Activated CD4-positive, alpha-beta T cell treated with anti-CD3 and anti-CD28 coated beads for 36 hours (primary cell): ENCODE measurements around the gene CLN6. TPM values are rescaled to one million over a fixed set of nuclear protein-coding genes. Genes with fewer than 3 reads are reported as not detected.
"Not testable (repeated sequence)": the region's sequence is repeated elsewhere in the genome, so short reads cannot be mapped to it uniquely, and the experiment has no call there.

ENCODE experiments used
- ATAC-seq: fragments of 200-7000 bp; cut with Tn5 transposase; one replicate; pipeline ENCODE4 v1.10.0; 2021; ENCODE audit warnings: mild to moderate bottlenecking, moderate library complexity
- CTCF ChIA-PET: fragments of 350-600 bp; sonication (Branson Sonifier 250); formaldehyde crosslinking; loops from one replicate; lab custom pipeline; 2021; ENCODE audit warnings: antibody characterized with exemption; lab: Charles Lee
- POLR2A ChIA-PET: fragments of 350-600 bp; sonication (Branson Sonifier 250); formaldehyde crosslinking; loops from one replicate; lab custom pipeline; 2021; ENCODE audit warnings: antibody characterized with exemption, inconsistent platforms; lab: Charles Lee
- DNase-seq: peaks from one replicate; pipeline ENCODE4 v3.0.0-alpha.2; 2020
- H3K27ac Mint-ChIP-seq: one replicate; pipeline ENCODE4 v1.8.0; 2021; ENCODE audit warnings: mixed read lengths
- H3K27me3 Mint-ChIP-seq: one replicate; pipeline ENCODE4 v1.8.0; 2021; ENCODE audit warnings: mixed read lengths
- H3K36me3 Mint-ChIP-seq: one replicate; pipeline ENCODE4 v1.8.0; 2021; ENCODE audit warnings: low read depth, mixed read lengths
- H3K4me1 Mint-ChIP-seq: one replicate; pipeline ENCODE4 v1.8.0; 2021; ENCODE audit warnings: mixed read lengths
- H3K4me3 Mint-ChIP-seq: one replicate; pipeline ENCODE4 v1.8.0; 2021; ENCODE audit warnings: mild to moderate bottlenecking, moderate library complexity, mixed read lengths
- H3K9me3 Mint-ChIP-seq: one replicate; pipeline ENCODE4 v1.8.0; 2021; ENCODE audit warnings: low read depth, mixed read lengths
- intact Hi-C, 2 experiments: fragments of 100-400 bp; cut with DNase I in 1 of 2; cut with micrococcal nuclease in 1 of 2; formaldehyde crosslinking; loops; one replicate each; pipeline versions ENCODE4 v1.14.2 to v1.15.1; 2022 to 2024; cut with DNase I, micrococcal nuclease
- total RNA-seq, 2 experiments: library from RNA; stranded (reverse); gene quantifications; one replicate each; pipeline ENCODE4 v1.2.3, GENCODE V29; 2021

The CLN6 gene
- total RNA-seq, 2 experiments from 2014 or later, result 45.1 to 48.2 TPM

DNA sequence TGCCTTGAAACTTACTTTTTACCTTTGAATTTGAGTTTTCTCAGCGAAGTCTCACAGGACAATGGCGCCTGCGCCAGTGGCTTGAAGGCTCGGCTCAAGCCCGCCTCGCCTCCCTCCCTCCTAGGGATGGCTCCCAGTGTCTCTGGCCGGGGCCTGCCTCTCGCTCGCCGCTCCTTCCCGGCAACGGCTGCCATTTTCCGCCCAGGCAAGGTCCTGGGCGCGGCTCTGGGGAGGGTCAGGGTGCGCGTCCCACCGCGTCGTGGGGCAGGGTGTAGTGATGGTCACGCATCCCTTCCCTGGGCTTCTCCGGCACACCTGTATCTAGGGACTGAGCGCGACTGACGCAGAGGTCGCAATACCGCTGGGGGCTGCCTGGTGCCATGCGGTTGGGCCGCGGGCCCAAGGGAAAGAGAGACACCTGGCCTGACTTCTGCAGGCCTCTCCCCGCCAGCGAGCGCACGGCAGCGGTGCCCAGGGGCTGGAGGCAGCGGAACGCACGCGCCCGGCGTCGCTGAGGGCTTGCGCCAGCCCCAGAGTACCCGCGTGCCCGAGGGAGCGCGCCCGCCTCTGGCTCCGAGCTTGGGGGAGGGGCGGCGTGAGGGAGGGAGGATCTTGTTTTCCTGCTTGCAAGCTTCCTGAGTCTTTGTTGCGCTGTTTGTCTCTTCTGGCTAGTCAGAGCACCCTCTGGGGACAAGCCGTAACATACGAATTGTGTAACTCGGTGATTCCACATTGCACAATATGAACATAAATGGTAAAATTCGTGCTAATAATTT, 27.3 kb upstream of the CLN6 start:
- Mint-ChIP-seq H3K4me1 (peaks cover 8% of the 10 kb centered on the region), H3K36me3 (no peaks in the 10 kb centered on the region), H3K4me3 (peak overlapping the region; percentile 66), H3K27ac (peak overlapping the region; percentile 78), H3K27me3 (no peaks in the 10 kb centered on the region), H3K9me3 (no peaks in the 10 kb centered on the region)
- intact Hi-C loops, result loop anchor here in 1 of 2 experiments (1.0 to 10.0 kb wide), 3 partner anchors 20 to 418 kb away; partner anchors contain the start of genes CLN6 and FEM1B
- ChIA-PET POLR2A (interaction anchor here (0.9 kb wide), 1 partner anchor 20 kb away, joined by 3 read pairs; the partner anchor contains the start of gene FEM1B), CTCF (interaction anchor here (0.6 to 1.0 kb wide), 5 partner anchors 9 to 675 kb away, joined by 3 to 9 read pairs (median 3); partner anchors contain the start of gene FEM1B)
- peak; percentile 70 for ATAC-seq
- DNase-seq, result peak; percentile 87

DNA sequence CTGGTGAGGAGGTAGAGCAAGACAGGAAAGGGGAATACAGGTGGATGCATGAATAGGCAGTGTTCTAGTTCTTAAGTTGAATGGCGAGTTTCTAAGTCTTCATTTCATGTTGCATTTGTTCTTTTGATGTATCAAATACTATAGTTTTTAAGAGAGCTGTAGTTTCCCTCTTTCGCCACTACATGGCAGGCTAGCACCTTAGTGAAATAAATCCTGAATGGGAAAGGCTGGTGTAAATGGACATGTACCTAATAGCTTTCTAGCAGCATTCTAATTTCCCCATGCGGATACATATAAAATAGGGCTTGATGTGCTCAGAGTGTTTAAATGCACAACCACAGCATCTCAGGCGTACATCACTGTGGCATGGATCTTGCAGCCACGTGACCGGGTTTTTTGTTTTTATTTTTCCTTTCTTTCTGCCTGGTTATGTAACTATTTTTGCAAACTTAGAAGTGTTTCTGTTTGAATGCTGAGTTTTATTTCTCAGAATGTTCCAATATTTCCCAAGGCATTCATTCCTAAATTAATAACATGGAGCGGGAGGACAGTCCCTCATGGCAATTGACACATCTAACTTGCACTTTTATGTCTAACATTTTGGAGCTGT, 23.5 kb upstream of the CLN6 start:
- DNase-seq (peak; percentile 53), ATAC-seq (peak; percentile 51)
- H3K9me3 Mint-ChIP-seq, result no peaks in the 10 kb centered on the region
- H3K27me3 Mint-ChIP-seq, result no peaks in the 10 kb centered on the region
- ChIA-PET CTCF (interaction anchor here (0.7 to 2.2 kb wide), 29 partner anchors 9 to 392 kb away, joined by 3 to 53 read pairs (median 3); partner anchors contain the start of genes CLN6, FEM1B and PIAS1), POLR2A (interaction anchor here (2.2 kb wide), 1 partner anchor 53 kb away, joined by 8 read pairs; no protein-coding TSS in a partner anchor)
- peaks cover 2% of the 10 kb centered on the region for H3K4me1 Mint-ChIP-seq
- intact Hi-C loops, result loop anchor here (1.0 to 10.0 kb wide), 5 partner anchors 46 to 422 kb away; no protein-coding TSS in a partner anchor
- no peak overlapping the region for H3K27ac Mint-ChIP-seq
- H3K4me3 Mint-ChIP-seq, result no peak overlapping the region
- H3K36me3 Mint-ChIP-seq, result no peaks in the 10 kb centered on the region

DNA sequence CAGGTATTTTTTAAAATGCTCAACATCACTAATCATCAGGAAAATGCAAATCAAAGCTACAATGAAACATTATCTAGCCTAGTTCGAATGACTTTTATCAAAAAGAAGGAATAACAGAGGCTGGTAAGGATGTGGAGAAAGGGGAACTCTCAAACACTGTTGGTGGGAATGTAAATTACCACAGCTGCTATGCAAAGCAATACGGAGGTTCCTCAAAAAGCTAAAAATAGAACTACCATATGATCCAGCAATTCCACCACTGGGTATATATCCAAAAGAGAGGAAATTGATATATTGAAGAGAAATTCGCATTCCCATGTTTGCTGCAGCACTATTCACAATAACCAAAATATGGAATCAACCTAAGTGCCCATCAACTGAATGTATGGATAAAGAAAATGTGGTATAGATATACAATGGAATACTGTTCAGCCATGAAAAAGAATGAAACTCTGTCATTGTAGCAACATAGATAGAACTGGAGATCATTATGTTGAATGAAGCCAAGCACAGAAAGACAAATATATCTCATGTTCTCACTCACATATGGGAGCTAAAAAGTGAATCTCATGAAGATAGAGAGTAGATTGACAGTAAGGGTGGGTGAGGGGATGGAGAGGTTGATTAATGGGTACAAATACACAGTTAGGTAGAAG, 19.7 kb upstream of the CLN6 start:
- intact Hi-C loops, result no loop called here
- peaks cover 2% of the 10 kb centered on the region for H3K9me3 Mint-ChIP-seq
- H3K4me3 Mint-ChIP-seq, result no peak overlapping the region
- H3K27me3 Mint-ChIP-seq, result no peaks in the 10 kb centered on the region
- POLR2A ChIA-PET, result no interaction called here
- no peaks in the 10 kb centered on the region for H3K4me1 Mint-ChIP-seq
- no peaks in the 10 kb centered on the region for H3K36me3 Mint-ChIP-seq
- DNase-seq (no peak), ATAC-seq (no peak)
- CTCF ChIA-PET, result interaction anchor here (0.7 to 1.6 kb wide), 4 partner anchors 11 to 202 kb away, joined by 3 to 4 read pairs (median 3); no protein-coding TSS in a partner anchor
- no peak overlapping the region for H3K27ac Mint-ChIP-seq

DNA sequence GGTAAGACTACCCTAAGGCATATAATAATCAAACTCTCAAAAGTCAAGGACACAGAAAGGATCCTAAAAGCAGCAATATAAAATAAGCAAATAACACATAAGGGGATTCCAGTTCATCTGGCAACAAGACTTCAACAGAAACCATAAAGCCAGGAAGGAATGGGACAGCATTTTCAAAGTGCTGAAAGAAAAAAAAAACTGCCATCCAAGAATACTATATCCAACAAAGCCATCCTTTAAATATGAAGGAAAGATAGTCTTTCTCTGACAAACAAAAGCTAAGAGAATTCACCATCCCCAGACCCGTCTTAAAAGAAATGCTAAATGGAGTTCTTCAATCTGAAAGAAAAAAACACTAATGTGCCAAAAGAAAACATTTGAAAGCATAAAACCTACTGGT, 14.7 kb upstream of the CLN6 start:
- Mint-ChIP-seq H3K4me1 (no peaks in the 10 kb centered on the region), H3K27ac (no peak overlapping the region), H3K36me3 (no peaks in the 10 kb centered on the region), H3K27me3 (no peaks in the 10 kb centered on the region), H3K4me3 (no peak overlapping the region), H3K9me3 (peaks cover 5% of the 10 kb centered on the region)
- CTCF ChIA-PET, result interaction anchor here (1.2 kb wide), 1 partner anchor 9 kb away, joined by 3 read pairs; no protein-coding TSS in a partner anchor
- ATAC-seq, result no peak
- intact Hi-C loops, result no loop called here
- DNase-seq, result no peak
- POLR2A ChIA-PET, result no interaction called here

DNA sequence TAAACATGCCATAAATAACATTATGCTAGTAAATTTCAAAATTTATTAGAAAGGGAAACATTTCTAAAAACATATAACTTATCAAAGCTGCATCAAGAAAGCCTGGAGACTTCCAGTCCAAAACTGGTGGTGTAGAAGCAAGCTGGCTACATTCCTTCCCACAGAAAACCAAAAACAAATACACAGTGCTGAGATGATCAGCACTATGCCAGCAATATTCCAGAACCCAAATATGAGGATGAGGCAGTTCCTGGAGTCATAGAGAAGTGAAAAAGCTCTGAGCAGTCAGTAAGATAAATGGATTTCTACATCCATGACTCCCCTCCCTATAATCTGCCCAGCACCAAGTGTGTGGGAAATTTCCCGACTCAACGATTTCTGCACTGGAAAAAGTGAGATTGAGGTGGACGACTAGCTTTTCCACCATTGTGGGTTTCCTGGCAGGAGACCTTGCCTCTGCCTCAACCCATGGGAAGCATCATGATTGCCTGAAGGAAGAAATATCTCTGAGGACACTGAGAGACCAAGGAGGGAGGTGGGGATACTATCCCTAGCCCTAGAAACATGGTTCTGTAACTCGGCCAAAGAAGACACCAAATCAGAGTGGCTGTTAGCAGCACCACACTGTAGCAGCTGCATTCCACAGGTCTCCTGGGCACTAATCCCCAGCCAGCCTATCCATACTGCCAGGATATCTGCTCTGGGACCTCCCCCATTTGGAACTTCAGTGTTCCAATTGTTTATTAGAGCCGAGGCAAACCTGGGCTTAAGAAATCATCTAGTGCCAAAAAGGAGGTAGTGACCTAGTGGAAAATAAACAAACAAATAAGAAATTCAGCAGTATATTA, 11.8 kb upstream of the CLN6 start:
- intact Hi-C loops, result no loop called here
- POLR2A ChIA-PET, result no interaction called here

DNA sequence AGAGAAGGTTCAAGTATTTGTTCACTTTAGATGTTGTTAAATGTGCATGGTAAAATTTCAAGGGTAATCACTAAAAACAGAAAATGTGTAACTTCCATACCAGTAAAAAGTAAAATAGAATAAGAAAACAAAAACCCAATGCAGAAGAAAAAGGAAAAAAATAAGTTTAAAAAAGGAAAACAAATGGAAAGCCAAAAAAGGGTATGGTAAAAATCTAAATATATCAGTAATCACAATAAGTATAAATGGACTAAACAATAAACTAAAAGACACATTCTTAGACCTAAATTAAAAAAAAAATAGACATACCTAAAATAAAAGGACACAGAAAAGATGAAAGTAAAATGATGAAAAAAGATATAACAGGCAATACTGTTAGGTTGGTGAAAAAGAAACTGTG, 9.5 kb upstream of the CLN6 start:
- H3K9me3 Mint-ChIP-seq, result peaks cover 3% of the 10 kb centered on the region
- intact Hi-C loops, result no loop called here
- no peak for DNase-seq
- no peaks in the 10 kb centered on the region for H3K4me1 Mint-ChIP-seq
- no peaks in the 10 kb centered on the region for H3K27me3 Mint-ChIP-seq
- ChIA-PET POLR2A (interaction anchor here (0.7 kb wide), 1 partner anchor 12 kb away, joined by 4 read pairs; no protein-coding TSS in a partner anchor), CTCF (no interaction called here)
- H3K4me3 Mint-ChIP-seq, result no peak overlapping the region
- no peak overlapping the region for H3K27ac Mint-ChIP-seq
- no peak for ATAC-seq
- no peaks in the 10 kb centered on the region for H3K36me3 Mint-ChIP-seq

More for the DNA sequence above, 11.8 kb upstream of the CLN6 start:
- H3K4me1 Mint-ChIP-seq, result no peaks in the 10 kb centered on the region
- DNase-seq (no peak), ATAC-seq (no peak)
- no peaks in the 10 kb centered on the region for H3K36me3 Mint-ChIP-seq
- peaks cover 5% of the 10 kb centered on the region for H3K9me3 Mint-ChIP-seq
- H3K27me3 Mint-ChIP-seq, result no peaks in the 10 kb centered on the region
- CTCF ChIA-PET, result interaction anchor here (1.2 kb wide), 1 partner anchor 12 kb away, joined by 3 read pairs; no protein-coding TSS in a partner anchor
- no peak overlapping the region for H3K4me3 Mint-ChIP-seq
- H3K27ac Mint-ChIP-seq, result no peak overlapping the region

DNA sequence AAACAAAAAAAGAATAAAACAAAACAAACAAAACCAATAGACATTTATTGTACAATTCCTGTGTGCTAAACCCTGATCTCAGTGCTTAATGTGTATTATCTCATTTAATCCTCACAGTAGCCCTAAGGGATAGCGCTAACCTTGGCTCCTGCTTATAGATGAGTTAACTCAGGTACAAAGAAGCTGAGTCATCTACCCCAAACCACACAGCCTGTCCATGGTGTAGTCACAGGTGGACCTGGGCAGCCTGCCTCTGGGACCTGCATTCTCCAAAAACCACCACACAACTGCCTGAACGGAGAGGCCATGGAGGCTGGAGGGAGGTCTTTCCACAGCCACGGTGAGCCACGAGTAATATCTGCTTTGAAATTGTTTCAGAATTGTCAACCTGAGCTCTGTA, 5.5 kb upstream of the CLN6 start:
- no peak overlapping the region for H3K27ac Mint-ChIP-seq
- POLR2A ChIA-PET, result no interaction called here
- CTCF ChIA-PET, result interaction anchor here (1.3 kb wide), 1 partner anchor 18 kb away, joined by 3 read pairs; no protein-coding TSS in a partner anchor
- H3K4me3 Mint-ChIP-seq, result no peak overlapping the region
- ATAC-seq, result no peak
- no peak for DNase-seq
- intact Hi-C loops, result no loop called here
- peaks cover 9% of the 10 kb centered on the region for H3K4me1 Mint-ChIP-seq
- H3K36me3 Mint-ChIP-seq, result no peaks in the 10 kb centered on the region
- H3K9me3 Mint-ChIP-seq, result no peaks in the 10 kb centered on the region
- no peaks in the 10 kb centered on the region for H3K27me3 Mint-ChIP-seq

DNA sequence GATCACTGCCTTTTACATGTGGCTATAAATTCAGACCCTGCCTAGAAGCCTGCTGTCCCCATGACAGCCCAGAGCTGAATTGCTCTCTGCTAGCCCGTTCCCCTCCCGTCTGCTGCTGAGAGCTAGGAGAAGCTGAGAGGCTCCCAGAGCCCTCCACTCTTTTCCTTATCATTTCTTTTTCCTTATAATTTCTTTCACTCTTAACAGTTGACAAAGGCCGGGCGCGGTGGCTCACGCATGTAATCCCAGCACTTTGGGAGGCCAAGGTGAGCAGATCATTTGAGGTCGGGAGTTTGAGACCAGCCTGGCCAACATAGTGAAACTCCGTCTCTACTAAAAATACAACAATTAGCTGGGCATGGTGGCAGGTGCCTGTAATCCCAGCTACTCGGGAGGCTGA, 5.0 kb upstream of the CLN6 start:
- DNase-seq, ATAC-seq, POLR2A ChIA-PET, H3K36me3 Mint-ChIP-seq, H3K9me3 Mint-ChIP-seq, H3K4me3 Mint-ChIP-seq, H3K27me3 Mint-ChIP-seq, intact Hi-C loops, H3K27ac Mint-ChIP-seq: not testable (repeated sequence)
- CTCF ChIA-PET, result interaction anchor here (0.8 to 1.3 kb wide), 2 partner anchors 18 to 397 kb away, joined by 3 read pairs; no protein-coding TSS in a partner anchor
- peaks cover 12% of the 10 kb centered on the region for H3K4me1 Mint-ChIP-seq

DNA sequence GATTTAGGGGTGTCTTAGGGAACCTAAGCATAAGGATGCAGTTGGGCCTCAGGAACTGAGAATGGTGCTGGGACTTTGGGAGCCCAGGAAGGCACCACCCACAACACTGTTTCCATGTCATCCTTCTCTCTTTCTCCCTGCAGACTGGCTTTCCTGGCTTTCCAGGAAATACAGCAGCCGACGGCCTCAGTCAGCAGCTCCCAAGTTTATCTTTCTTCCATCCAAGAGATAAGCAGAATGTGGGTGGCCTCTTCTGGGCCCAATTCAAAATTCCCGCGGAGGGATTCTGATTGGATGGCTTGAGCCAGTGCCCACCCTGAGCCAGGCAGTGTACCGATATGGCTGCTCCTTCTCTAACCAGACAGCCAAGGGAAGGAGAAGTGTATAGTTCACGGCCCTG, 4.5 kb upstream of the CLN6 start:
- Mint-ChIP-seq H3K36me3 (no peaks in the 10 kb centered on the region), H3K4me1 (peaks cover 12% of the 10 kb centered on the region), H3K27ac (no peak overlapping the region), H3K9me3 (no peaks in the 10 kb centered on the region), H3K4me3 (no peak overlapping the region), H3K27me3 (no peaks in the 10 kb centered on the region)
- ChIA-PET POLR2A (no interaction called here), CTCF (interaction anchor here (0.8 to 1.3 kb wide), 2 partner anchors 19 to 397 kb away, joined by 3 read pairs; no protein-coding TSS in a partner anchor)
- DNase-seq, result no peak
- intact Hi-C loops, result no loop called here
- ATAC-seq, result no peak

DNA sequence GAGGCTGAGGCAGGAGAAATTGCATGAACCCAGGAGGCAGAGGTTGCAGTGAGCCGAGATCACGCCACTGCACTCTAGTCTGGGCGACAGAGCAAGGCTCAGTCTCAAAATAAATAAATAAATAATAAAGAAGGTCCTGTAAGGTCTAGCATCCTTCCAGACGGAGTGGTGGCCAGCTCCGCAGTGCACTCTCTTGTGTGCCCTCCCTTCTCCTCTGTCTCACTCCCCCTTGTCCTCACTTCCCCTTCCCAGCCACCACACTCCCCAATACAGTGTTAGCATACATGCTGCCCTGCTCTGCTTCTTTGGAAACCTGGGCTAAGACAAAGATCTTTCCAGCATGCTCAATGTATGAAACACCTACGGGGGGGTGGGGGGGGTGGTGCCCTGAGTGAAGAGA, 3.4 kb upstream of the CLN6 start:
- DNase-seq, result no peak
- ChIA-PET POLR2A (interaction anchor here (0.6 kb wide), 1 partner anchor 66 kb away, joined by 4 read pairs; no protein-coding TSS in a partner anchor), CTCF (interaction anchor here (0.5 kb wide), 1 partner anchor 401 kb away, joined by 3 read pairs; no protein-coding TSS in a partner anchor)
- intact Hi-C loops, result no loop called here
- Mint-ChIP-seq H3K9me3 (no peaks in the 10 kb centered on the region), H3K27ac (no peak overlapping the region), H3K36me3 (peaks cover 7% of the 10 kb centered on the region), H3K27me3 (no peaks in the 10 kb centered on the region), H3K4me3 (no peak overlapping the region), H3K4me1 (peaks cover 21% of the 10 kb centered on the region)
- no peak for ATAC-seq
